A549 (cell line): Measurements from ENCODE around the gene HUNK. TPM values are rescaled to one million over a fixed set of nuclear protein-coding genes. Genes with fewer than 3 reads are reported as not detected.

Source experiments
- ATAC-seq, 2 experiments: fragments of 200-7000 bp in 1 of 2; fragments of >200 bp in 1 of 2; cut with Nextera tagmentation in 1 of 2; cut with Tn5 transposase in 1 of 2; 3 replicates each; pipeline versions ENCODE4 v1.8.0 to v1.9.1; 2018 to 2020; ENCODE audit warnings: mild to moderate bottlenecking in 1 of 2, moderate library complexity in 1 of 2
- CTCF ChIA-PET: fragments of 300-600 bp; sonication (Branson Sonifier 250); formaldehyde crosslinking; extraction: SDS; loops from one replicate; lab custom pipeline; 2021; ENCODE audit warnings: antibody characterized with exemption, inconsistent platforms; lab: Yijun Ruan, JAX
- POLR2A ChIA-PET: fragments of 350-600 bp; formaldehyde crosslinking; extraction: SDS; loops from one replicate; lab custom pipeline; 2021; ENCODE audit warnings: antibody characterized with exemption, inconsistent platforms; lab: Yijun Ruan, JAX
- DNase-seq, 2 experiments: peaks; one replicate each; pipeline versions ENCODE4 v3.0.0 to v3.0.0-alpha.2; 2011 to 2016; ENCODE audit warnings: low read depth in 1 of 2, low spot score in 1 of 2
- FAIRE-seq: peaks from 2 replicates; lab custom pipeline; 2011; peaks lifted over from hg19 to GRCh38; lab: Jason Lieb, UNC
- H3K27ac ChIP-seq, 2 experiments: fragments of >200 bp; sonication (Bioruptor Twin); formaldehyde crosslinking; 3 replicates each; pipeline ENCODE4 v1.5.1; 2016 to 2017
- H3K4me1 ChIP-seq: fragments of >200 bp; sonication (Bioruptor Twin); formaldehyde crosslinking; 3 replicates; pipeline ENCODE4 v1.6.1; 2016
- H3K4me2 ChIP-seq: fragments of >200 bp; sonication (Bioruptor Twin); formaldehyde crosslinking; 3 replicates; pipeline ENCODE4 v1.6.1; 2016
- H3K4me3 ChIP-seq: fragments of >200 bp; sonication (Bioruptor Twin); formaldehyde crosslinking; 3 replicates; pipeline ENCODE4 v1.5.1; 2016
- H3K9me3 ChIP-seq: fragments of >200 bp; sonication (Bioruptor Twin); formaldehyde crosslinking; 3 replicates; pipeline ENCODE4 v1.6.1; 2016
- CBX2 ChIP-seq: fragments of 200-600 bp; sonication (generic); IDR thresholded peaks from 2 replicates; pipeline ENCODE4 v1.6.1; 2016; ENCODE audit warnings: low read depth, mild to moderate bottlenecking, borderline replicate concordance
- CEBPB ChIP-seq, 2 experiments: fragments of >200 bp in 1 of 2; sonication (Bioruptor Twin) in 1 of 2; formaldehyde crosslinking in 1 of 2; IDR thresholded peaks; 2 replicates each; pipeline ENCODE4 v1.6.1; 2012 to 2016
- CHD4 ChIP-seq: fragments of 200-600 bp; sonication (generic); IDR thresholded peaks from 2 replicates; pipeline ENCODE4 v1.6.1; 2016; ENCODE audit warnings: antibody characterized with exemption, mild to moderate bottlenecking, borderline replicate concordance
- EHF ChIP-seq: fragments of 250-450 bp; sonication (Bioruptor Pico); IDR thresholded peaks from 2 replicates; pipeline ENCODE4 v1.5.0; 2020; ENCODE audit warnings: mild to moderate bottlenecking
- EHMT2 ChIP-seq: fragments of 200-600 bp; sonication (generic); IDR thresholded peaks from 2 replicates; pipeline ENCODE4 v1.6.1; 2016; ENCODE audit warnings: antibody characterized with exemption, low read depth, mild to moderate bottlenecking, moderate library complexity
- FOSL2 ChIP-seq, 2 experiments: fragments of 450-650 bp in 1 of 2; fragments of >200 bp in 1 of 2; sonication (Bioruptor Twin) in 1 of 2; formaldehyde crosslinking; IDR thresholded peaks; 2 replicates each; pipeline versions ENCODE4 v1.5.0 to v1.6.1; 2016 to 2020; ENCODE audit warnings: mild to moderate bottlenecking in 1 of 2, moderate library complexity in 1 of 2
- HDAC2 ChIP-seq: fragments of 200-600 bp; sonication (generic); IDR thresholded peaks from 2 replicates; pipeline ENCODE4 v1.6.1; 2016
- JUN ChIP-seq, 2 experiments: fragments of >200 bp; sonication (Bioruptor Twin); formaldehyde crosslinking; IDR thresholded peaks; 2 replicates in 1 of 2; 3 replicates in 1 of 2; pipeline ENCODE4 v1.6.1; 2016 to 2017
- JUNB ChIP-seq: fragments of >200 bp; sonication (Bioruptor Twin); formaldehyde crosslinking; IDR thresholded peaks from 2 replicates; pipeline ENCODE4 v1.6.1; 2016
- KDM5A ChIP-seq: fragments of 200-600 bp; sonication (generic); IDR thresholded peaks from 2 replicates; pipeline ENCODE4 v1.6.1; 2016; ENCODE audit warnings: antibody characterized with exemption, mild to moderate bottlenecking
- MAFK ChIP-seq: fragments of 450-650 bp; IDR thresholded peaks from 2 replicates; pipeline ENCODE4 v1.6.1; 2014; ENCODE audit not compliant: partially characterized antibody
- MYC ChIP-seq: IDR thresholded peaks from 2 replicates; pipeline ENCODE4 v1.6.1; 2012; ENCODE audit warnings: mild to moderate bottlenecking, inconsistent platforms, low read length, improper control_type of control experiment, borderline replicate concordance
- NFE2L2 ChIP-seq: fragments of 150-350 bp; conservative IDR thresholded peaks from 2 replicates; pipeline ENCODE4 v1.6.1; 2014; ENCODE audit warnings: low read length
- NPAS2 ChIP-seq: fragments of 250-450 bp; sonication (Bioruptor Pico); IDR thresholded peaks from 2 replicates; pipeline ENCODE4 v1.8.0; 2022; ENCODE audit warnings: mild to moderate bottlenecking, moderate library complexity, borderline replicate concordance
- NR3C1 ChIP-seq: fragments of >200 bp; sonication (Bioruptor Twin); formaldehyde crosslinking; IDR thresholded peaks from 3 replicates; pipeline ENCODE4 v1.6.1; 2017
- POLR2AphosphoS2 ChIP-seq: conservative IDR thresholded peaks from 2 replicates; pipeline ENCODE4 v1.6.1; 2012; ENCODE audit warnings: low read length, improper control_type of control experiment, inconsistent platforms
- TFCP2L1 ChIP-seq: fragments of 250-450 bp; sonication (Bioruptor Pico); IDR thresholded peaks from 2 replicates; pipeline ENCODE4 v1.5.0; 2021; ENCODE audit warnings: mild to moderate bottlenecking
- WGBS: methylation state at CpG from one replicate; pipeline ENCODE4 v1.1.6; 2017; ENCODE audit errors: missing lambda C conversion rate; 5-methylcytosine and 5-hydroxymethylcytosine counted together
- polyA plus RNA-seq, 4 experiments: library from polyadenylated mRNA; depleted of rRNA in 3 of 4; stranded (reverse); fragments of >200 nt; fragmentation: RNase III in 1 of 4; extraction: RNeasy Plus Mini Kit Qiagen cat#74134 plus additional on column Dnase treatment in 1 of 4; gene quantifications; 2 replicates in 3 of 4; 3 replicates in 1 of 4; pipeline ENCODE4 v1.2.3, GENCODE V29; 2011 to 2017
- TF ChIP-seq, protein P1 (sequence below): fragments of >200 bp; sonication (Bioruptor Twin); formaldehyde crosslinking; IDR thresholded peaks from 2 replicates; pipeline ENCODE4 v1.6.1; 2016
- TF ChIP-seq, protein P2 (sequence below): fragments of 250-450 bp; sonication (Bioruptor Pico); IDR thresholded peaks from 2 replicates; pipeline ENCODE4 v1.5.0; 2021; ENCODE audit warnings: mild to moderate bottlenecking, moderate library complexity, borderline replicate concordance
- TF ChIP-seq, protein P3 (sequence below): fragments of >200 bp; sonication (Bioruptor Twin); formaldehyde crosslinking; IDR thresholded peaks from 3 replicates; pipeline ENCODE4 v1.5.1; 2016
- TF ChIP-seq, protein P4 (sequence below): IDR thresholded peaks from 2 replicates; pipeline ENCODE4 v1.6.1; 2012; ENCODE audit warnings: low read depth, borderline replicate concordance
- TF ChIP-seq, protein P5 (sequence below): fragments of 250-450 bp; sonication (Bioruptor Pico); IDR thresholded peaks from 2 replicates; pipeline ENCODE4 v1.5.0; 2020; ENCODE audit warnings: low read depth, mild to moderate bottlenecking, moderate library complexity

Gene HUNK
- polyA plus RNA-seq, 2 of the 4 experiments (the other 2 are of a cell fraction), result 0.44 to 0.52 TPM

DNA sequence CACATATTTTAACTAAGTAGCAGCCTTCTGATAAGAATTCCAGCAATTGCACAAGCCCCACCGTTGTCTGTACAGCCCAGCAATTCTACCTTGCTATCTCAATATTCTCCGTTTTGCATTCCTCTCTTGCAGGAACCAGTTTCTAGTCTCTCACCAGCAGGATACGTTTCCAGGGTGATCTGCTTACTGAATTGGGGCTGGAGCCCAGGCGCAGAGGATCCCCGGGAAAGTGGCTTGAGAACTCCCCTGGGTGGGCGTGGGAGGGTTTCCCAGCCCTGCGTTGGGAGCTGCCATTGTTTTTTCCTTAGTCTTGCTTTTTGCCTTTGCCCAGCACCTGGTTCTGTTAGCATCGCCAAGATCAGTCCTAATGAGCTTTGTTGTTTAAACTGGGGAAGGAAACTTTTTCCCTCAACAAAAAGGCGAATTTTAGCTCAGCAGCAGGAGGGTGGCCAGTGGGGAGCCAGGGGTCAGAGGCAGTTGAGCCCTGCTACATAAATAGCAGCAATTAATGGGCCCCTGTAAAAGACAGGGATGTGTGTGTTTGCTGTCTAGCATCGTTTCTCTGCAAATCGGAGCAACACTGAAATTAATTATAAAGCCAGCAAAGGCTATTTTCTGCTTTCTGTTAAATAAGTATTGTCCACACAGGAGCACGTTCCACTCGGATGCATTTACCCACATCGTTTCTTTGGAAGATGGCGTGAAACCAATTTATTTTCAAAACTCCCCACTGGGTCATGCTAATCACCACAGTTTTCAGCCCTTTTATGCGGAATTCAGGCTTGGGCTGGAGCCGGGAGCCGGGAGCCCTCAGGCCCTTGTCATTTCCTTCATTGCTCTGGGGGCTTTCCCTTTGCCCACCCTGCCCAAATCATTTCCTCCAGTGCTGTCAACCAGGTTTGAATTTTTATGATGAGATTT is 36.6 kb downstream of the HUNK start:
- no peak for TF ChIP-seq CBX2
- no peak overlapping the region for H3K4me2 ChIP-seq
- H3K4me1 ChIP-seq, result peaks cover 3% of the 10 kb centered on the region; the same call in 1 of the 3 replicates
- FAIRE-seq (no peak), DNase-seq (no peak), ATAC-seq (no peak)
- CTCF ChIA-PET, result no interaction called here
- no peak overlapping the region for H3K27ac ChIP-seq
- POLR2A ChIA-PET, result no interaction called here
- no peak overlapping the region for H3K4me3 ChIP-seq
- WGBS, result 73% methylated on average over 13 of the region's 18 CpGs
- no peaks in the 10 kb centered on the region for H3K9me3 ChIP-seq

DNA sequence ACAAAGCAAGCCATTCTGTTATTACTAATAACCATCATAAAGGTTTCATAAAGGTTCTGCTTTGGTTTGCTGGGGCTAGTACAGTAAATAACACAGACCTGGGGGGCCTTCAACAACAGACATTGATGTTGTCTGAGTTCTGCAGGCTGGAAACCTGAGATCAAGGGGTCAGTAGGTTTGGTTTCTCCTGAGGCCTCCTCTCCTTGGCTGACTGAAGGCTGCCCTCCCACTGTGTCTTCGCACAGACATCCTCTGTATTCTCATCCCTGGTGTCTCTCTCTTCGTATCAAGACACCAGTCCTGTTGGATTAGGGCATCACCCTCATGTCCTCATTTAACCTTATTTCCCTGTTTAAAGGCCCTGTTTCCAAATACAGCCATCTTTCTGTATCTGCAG is 37.3 kb downstream of the HUNK start:
- WGBS, result 79% methylated on average over 2 of the region's 2 CpGs
- POLR2A ChIA-PET, result no interaction called here
- CTCF ChIA-PET, result no interaction called here

DNA sequence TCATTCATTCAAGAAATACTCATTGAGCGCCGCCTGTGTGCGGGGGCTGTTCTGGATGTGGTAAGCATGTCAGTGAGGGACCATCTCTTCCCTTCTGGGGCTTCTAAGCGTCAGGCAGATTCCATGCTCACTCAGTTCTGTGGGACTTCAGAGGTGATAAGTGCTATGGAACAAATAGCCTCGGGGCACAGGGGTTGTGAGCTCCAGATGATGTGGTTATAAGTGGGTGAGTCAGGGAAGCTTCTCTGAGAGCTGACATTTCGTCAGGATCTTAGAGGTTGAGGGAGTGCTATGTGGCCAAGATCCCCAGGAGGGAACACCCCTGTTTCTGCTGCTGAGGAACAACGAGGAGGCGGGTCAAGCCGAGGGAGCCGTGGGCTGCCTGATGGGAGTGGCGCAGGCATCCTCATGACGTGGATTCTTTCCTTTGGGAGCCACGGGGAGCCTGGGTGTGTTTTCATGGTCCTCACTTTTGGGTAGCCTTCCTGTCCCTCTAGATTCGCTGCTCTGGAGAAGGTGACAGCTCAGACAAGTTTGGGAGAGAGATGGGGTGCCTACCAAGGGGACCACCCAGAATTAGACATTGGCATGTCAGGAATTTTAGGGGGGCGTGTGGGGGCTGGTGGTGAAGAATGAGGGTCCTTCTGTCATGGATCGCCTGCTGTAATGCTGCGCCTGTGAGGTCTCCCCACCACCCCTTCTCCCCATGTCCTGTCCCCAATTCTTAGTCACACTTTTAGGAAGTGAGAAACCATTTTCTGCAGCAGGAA is 38.5 kb downstream of the HUNK start:
- POLR2A ChIA-PET, result no interaction called here
- Histone ChIP-seq H3K4me2 (no peak overlapping the region), H3K4me1 (peaks cover 3% of the 10 kb centered on the region; the same call in 2 of the 3 replicates), H3K27ac (no peak overlapping the region), H3K4me3 (no peak overlapping the region), H3K9me3 (no peaks in the 10 kb centered on the region)
- peak in 1 of 2 experiments; percentile 35 for DNase-seq
- 57% methylated on average over 10 of the region's 17 CpGs for WGBS
- CTCF ChIA-PET, result interaction anchor here (0.6 kb wide), 1 partner anchor 160 kb away, joined by 4 read pairs; no protein-coding TSS in a partner anchor
- ATAC-seq, result no peak
- no peak for FAIRE-seq
- TF ChIP-seq NR3C1 (no peak), EHMT2 (no peak), JUN (IDR thresholded peaks at IDR 0.05) (no peak), HDAC2 (no peak), MYC (no peak), CEBPB (IDR thresholded peaks at IDR 0.05) (no peak), MAFK (no peak), JUNB (no peak), NPAS2 (no peak), POLR2AphosphoS2 (no peak), FOSL2 (IDR thresholded peaks at IDR 0.05) (no peak), FOSL2 (CRISPR knock-in tag; IDR thresholded peaks at IDR 0.05) (no peak), KDM5A (no peak), NFE2L2 (no peak)
- TF ChIP-seq, protein P1, sequence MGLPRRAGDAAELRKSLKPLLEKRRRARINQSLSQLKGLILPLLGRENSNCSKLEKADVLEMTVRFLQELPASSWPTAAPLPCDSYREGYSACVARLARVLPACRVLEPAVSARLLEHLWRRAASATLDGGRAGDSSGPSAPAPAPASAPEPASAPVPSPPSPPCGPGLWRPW, result no peak
- TF ChIP-seq, protein P2, sequence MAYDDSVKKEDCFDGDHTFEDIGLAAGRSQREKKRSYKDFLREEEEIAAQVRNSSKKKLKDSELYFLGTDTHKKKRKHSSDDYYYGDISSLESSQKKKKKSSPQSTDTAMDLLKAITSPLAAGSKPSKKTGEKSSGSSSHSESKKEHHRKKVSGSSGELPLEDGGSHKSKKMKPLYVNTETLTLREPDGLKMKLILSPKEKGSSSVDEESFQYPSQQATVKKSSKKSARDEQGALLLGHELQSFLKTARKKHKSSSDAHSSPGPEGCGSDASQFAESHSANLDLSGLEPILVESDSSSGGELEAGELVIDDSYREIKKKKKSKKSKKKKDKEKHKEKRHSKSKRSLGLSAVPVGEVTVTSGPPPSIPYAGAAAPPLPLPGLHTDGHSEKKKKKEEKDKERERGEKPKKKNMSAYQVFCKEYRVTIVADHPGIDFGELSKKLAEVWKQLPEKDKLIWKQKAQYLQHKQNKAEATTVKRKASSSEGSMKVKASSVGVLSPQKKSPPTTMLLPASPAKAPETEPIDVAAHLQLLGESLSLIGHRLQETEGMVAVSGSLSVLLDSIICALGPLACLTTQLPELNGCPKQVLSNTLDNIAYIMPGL (CRISPR knock-in tag), result no peak
- TF ChIP-seq, protein P3, sequence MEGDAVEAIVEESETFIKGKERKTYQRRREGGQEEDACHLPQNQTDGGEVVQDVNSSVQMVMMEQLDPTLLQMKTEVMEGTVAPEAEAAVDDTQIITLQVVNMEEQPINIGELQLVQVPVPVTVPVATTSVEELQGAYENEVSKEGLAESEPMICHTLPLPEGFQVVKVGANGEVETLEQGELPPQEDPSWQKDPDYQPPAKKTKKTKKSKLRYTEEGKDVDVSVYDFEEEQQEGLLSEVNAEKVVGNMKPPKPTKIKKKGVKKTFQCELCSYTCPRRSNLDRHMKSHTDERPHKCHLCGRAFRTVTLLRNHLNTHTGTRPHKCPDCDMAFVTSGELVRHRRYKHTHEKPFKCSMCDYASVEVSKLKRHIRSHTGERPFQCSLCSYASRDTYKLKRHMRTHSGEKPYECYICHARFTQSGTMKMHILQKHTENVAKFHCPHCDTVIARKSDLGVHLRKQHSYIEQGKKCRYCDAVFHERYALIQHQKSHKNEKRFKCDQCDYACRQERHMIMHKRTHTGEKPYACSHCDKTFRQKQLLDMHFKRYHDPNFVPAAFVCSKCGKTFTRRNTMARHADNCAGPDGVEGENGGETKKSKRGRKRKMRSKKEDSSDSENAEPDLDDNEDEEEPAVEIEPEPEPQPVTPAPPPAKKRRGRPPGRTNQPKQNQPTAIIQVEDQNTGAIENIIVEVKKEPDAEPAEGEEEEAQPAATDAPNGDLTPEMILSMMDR, result no peak
- TF ChIP-seq, protein P4, sequence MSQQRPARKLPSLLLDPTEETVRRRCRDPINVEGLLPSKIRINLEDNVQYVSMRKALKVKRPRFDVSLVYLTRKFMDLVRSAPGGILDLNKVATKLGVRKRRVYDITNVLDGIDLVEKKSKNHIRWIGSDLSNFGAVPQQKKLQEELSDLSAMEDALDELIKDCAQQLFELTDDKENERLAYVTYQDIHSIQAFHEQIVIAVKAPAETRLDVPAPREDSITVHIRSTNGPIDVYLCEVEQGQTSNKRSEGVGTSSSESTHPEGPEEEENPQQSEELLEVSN, result no peak

More for the DNA sequence above, 37.3 kb downstream of the HUNK start:
- H3K4me3 ChIP-seq, result no peak overlapping the region
- DNase-seq, result no peak
- no peak overlapping the region for H3K4me2 ChIP-seq
- no peak for ATAC-seq
- H3K27ac ChIP-seq, result no peak overlapping the region
- no peak for FAIRE-seq
- H3K4me1 ChIP-seq, result peaks cover 3% of the 10 kb centered on the region; the same call in 1 of the 3 replicates
- TF ChIP-seq, protein P5, sequence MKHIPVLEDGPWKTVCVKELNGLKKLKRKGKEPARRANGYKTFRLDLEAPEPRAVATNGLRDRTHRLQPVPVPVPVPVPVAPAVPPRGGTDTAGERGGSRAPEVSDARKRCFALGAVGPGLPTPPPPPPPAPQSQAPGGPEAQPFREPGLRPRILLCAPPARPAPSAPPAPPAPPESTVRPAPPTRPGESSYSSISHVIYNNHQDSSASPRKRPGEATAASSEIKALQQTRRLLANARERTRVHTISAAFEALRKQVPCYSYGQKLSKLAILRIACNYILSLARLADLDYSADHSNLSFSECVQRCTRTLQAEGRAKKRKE (CRISPR knock-in tag), result no peak
- TF ChIP-seq HDAC2 (no peak), EHF (CRISPR knock-in tag) (no peak), TFCP2L1 (CRISPR knock-in tag) (no peak), CHD4 (no peak)
- TF ChIP-seq, protein P3, result no peak
- no peaks in the 10 kb centered on the region for H3K9me3 ChIP-seq
